Measurements from ENCODE around the gene ITGB2.
"Not testable (repeated sequence)": the region's sequence is repeated elsewhere in the genome, so short reads cannot be mapped to it uniquely, and the experiment has no call there.

ITGB2 gene

DNA sequence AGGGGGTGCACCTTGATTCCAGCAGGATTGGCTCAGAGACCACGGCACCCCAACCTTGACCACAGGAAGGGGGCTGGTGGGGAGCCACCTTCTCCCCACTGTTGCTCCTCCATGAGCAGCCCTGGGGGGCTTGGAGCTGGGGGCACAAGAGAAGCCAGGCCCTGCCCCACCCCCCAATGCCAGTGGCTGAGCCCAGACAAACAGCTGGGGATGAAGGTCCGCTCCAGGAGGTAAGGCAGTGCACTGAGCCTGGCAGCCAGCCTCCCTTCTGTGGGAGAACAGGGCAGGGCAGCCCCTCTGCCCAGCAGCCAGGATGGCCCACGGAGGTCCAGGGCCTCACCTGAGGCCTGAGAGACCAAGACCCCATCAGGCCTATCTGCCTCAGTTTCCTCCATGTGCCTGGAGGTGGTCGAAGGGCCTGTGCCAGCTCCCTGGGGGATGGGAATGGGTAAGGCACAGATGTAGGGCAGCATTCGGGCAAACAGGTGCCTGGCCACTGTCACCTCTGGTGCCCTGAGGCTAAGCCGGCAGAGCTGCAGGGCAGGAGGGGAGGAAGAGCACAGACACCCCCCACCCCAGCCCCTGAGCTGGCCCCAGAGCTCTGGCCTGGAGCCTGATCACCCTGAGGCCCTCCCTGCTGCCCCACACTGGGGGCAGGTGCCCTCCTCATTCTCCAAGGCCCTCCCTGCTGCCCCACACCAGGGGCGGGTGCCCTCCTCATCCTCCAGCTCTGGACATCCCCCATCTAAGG is 7.1 kb downstream of the ITGB2 start:
- in situ Hi-C loops (cut with HindIII; ENCODE audit: low sequenced_read_pairs) = no loop called here
- TF ChIP-seq, protein P1, sequence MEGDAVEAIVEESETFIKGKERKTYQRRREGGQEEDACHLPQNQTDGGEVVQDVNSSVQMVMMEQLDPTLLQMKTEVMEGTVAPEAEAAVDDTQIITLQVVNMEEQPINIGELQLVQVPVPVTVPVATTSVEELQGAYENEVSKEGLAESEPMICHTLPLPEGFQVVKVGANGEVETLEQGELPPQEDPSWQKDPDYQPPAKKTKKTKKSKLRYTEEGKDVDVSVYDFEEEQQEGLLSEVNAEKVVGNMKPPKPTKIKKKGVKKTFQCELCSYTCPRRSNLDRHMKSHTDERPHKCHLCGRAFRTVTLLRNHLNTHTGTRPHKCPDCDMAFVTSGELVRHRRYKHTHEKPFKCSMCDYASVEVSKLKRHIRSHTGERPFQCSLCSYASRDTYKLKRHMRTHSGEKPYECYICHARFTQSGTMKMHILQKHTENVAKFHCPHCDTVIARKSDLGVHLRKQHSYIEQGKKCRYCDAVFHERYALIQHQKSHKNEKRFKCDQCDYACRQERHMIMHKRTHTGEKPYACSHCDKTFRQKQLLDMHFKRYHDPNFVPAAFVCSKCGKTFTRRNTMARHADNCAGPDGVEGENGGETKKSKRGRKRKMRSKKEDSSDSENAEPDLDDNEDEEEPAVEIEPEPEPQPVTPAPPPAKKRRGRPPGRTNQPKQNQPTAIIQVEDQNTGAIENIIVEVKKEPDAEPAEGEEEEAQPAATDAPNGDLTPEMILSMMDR (IDR thresholded peaks at IDR 0.05; ENCODE audit: low read depth, low read length) = no peak
- DNase-seq (ENCODE audit: low read depth, low spot score) = no peak
- H3K4me3 ChIP-seq (ENCODE audit: low read depth, low read length) = no peak overlapping the region

DNA sequence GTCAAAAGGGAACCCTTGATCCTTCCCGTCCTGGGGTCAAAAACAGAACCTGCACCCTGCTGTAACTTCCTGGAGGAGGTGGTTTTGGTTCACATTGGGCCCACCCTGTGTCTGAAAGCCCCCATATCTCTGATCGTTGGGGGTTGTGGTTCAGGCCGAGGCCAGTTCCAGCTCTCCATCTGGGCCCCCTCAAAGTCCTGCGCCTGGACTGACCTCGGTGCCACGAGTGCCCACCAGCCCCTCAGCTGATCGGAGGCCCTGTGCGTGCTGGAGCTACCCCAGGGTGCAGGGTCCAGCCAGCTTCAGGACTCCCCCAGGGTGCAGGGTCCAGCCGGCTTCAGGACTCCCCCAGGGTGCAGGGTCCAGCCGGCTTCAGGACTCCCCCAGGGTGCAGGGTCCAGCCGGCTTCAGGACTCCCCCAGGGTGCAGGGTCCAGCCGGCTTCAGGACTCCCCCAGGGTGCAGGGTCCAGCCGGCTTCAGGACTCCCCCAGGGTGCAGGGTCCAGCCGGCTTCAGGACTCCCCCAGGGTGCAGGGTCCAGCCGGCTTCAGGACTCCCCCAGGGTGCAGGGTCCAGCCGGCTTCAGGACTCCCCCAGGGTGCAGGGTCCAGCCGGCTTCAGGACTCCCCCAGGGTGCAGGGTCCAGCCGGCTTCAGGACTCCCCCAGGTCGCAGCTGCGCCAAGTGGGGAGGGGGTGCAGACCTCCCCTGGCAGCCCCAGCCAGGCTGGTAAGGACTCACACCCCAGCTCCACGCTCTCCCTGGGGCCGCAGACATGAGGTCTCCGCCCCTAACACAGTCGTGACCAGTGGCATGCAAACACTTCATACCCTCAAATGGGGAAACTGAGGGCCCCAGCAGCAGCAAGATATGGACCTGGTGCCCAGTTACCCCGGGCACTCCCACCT is 7.9 kb downstream of the ITGB2 start:
- DNase-seq (ENCODE audit: low read depth, low spot score); in situ Hi-C loops (cut with HindIII; ENCODE audit: low sequenced_read_pairs); H3K4me3 ChIP-seq (ENCODE audit: low read depth, low read length): not testable (repeated sequence)

DNA sequence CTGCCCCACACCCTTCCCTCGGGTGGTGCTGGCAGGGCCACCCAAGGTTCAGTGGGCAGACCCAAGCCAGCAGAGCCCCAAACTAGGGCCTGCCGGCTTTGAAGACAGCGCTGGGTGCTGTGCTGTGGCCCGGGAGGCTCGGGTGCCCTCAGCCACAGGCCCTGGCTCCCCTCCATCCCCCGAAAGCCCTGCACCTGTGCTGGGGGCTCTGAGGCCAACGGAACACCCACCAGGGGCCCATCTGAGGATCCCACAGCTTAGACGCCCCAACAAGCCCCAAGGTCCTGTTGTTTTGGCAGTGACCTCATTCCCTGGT is 8.6 kb downstream of the ITGB2 start:
- H3K4me3 ChIP-seq (ENCODE audit: low read depth, low read length) = no peak overlapping the region
- in situ Hi-C loops (cut with HindIII; ENCODE audit: low sequenced_read_pairs) = no loop called here
- DNase-seq (ENCODE audit: low read depth, low spot score) = no peak
- TF ChIP-seq, protein P1 (IDR thresholded peaks at IDR 0.05; ENCODE audit: low read depth, low read length) = no peak

DNA sequence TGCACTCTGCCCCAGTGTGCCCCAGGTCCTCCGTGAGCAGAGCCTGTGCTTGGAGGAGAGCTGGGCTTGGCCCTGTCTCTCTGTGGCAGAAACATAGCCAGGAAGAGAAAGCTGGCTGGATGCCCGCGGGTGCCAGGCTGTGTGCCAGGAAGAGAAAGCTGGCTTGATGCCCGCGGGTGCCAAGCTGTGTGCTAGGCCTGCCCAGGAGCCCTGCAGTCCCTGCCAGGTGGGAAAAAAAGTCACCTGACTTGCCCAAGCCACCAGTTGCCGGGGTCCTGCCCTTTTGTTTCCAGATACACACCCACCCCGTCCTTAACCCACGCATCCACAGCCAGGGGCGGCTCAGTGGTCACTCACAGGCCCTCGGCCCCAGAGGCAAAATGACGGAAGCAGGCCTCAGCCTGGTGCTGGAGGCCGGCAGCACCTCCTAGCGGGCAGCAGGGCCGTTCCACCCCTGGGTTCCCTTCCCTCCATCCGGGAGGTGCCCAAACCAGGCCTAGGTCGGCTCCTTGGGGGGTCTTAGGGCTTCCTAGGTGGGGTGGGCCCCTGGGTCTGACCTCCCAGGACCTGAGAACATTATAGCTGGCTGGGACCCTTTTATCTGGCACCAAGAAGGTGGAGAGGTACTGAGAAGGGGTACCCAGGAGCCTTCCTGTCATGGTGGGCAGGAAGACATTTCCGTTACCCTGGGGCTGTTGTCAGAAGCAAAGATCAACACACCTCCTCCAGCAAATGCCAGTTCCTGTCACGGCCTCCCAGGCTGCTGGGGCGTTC is 9.1 kb downstream of the ITGB2 start:
- in situ Hi-C loops (cut with HindIII; ENCODE audit: low sequenced_read_pairs) = no loop called here
- DNase-seq (ENCODE audit: low read depth, low spot score) = no peak
- no peak overlapping the region for H3K4me3 ChIP-seq (ENCODE audit: low read depth, low read length)
- TF ChIP-seq, protein P1 (IDR thresholded peaks at IDR 0.05; ENCODE audit: low read depth, low read length) = peak; percentile 23

DNA sequence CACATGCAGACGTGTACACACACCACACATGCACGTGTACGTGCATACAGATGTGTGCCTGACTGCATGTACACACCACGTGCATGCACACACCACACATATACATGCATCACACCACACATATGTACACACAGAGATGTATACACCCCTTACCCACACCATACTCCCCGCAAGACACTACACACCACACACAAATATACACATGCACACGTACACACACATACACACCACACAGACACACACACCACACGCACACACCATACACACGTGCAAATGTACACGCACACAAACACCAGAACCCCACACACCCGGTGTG is 9.7 kb downstream of the ITGB2 start:
- TF ChIP-seq, protein P1 (IDR thresholded peaks at IDR 0.05; ENCODE audit: low read depth, low read length) = no peak
- in situ Hi-C loops (cut with HindIII; ENCODE audit: low sequenced_read_pairs) = no loop called here
- no peak overlapping the region for H3K4me3 ChIP-seq (ENCODE audit: low read depth, low read length)
- DNase-seq (ENCODE audit: low read depth, low spot score) = no peak

DNA sequence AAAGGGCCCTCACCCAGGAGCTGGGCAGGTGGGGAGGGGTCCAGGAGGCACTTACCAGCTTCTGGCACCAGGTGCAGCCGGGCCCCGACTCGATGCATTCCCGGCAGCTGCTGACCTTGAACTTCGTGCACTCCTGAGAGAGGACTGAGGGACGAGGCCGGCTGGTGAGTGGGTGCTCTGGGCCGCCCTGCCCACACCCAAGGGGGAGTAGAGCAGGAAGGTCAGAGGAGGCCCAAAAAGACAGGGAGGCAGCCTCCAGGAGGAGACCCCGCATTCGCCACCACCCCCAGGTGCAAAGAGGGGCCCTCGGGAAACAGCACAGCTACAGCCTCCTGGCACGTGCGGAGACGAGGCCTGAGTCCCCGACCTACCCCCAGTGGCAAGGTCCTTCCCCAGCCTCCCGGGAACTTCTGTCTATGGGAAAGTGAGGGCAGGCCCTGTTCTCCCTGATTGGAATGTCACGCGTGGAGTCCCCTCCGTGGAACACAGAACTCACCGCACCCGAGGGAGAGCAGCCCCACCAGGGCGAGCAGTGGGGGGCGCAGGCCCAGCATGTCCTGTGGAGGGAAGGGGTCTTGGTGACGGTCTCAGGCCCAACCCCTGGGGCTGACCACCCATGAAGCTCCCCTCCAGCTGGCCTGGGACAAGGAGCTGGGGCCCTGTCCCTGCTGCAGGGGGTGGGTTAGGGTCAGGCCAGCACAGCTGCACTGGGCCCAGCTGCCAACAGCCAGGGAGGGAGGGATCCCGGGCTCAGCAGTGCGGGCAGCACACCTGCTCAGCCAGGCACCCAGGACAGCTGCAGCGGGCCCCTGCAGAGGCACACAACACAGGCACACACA is 10.3 kb downstream of the ITGB2 start:
- in situ Hi-C loops (cut with HindIII; ENCODE audit: low sequenced_read_pairs) = no loop called here
- TF ChIP-seq, protein P1 (IDR thresholded peaks at IDR 0.05; ENCODE audit: low read depth, low read length) = no peak
- DNase-seq (ENCODE audit: low read depth, low spot score) = no peak
- H3K4me3 ChIP-seq (ENCODE audit: low read depth, low read length) = no peak overlapping the region
